SK-N-SH (cell line): ENCODE measurements around the gene NIN. TPM values are rescaled to one million over a fixed set of nuclear protein-coding genes. Genes with fewer than 3 reads are reported as not detected.

Experiments used
- CTCF ChIA-PET: fragments of 300-600, 350-600 bp; formaldehyde crosslinking; extraction: SDS; loops from one replicate; lab custom pipeline; 2021; lab: Yijun Ruan, JAX
- POLR2A ChIA-PET: fragments of 350-600 bp; sonication (Branson Sonifier 250); formaldehyde crosslinking; extraction: SDS; loops from one replicate; lab custom pipeline; 2020; ENCODE audit warnings: antibody characterized with exemption, inconsistent platforms; lab: Yijun Ruan, JAX
- DNase-seq: peaks from one replicate; pipeline ENCODE4 v3.0.0; 2012
- H2AFZ ChIP-seq: fragments of 200-600 bp; sonication (generic); 2 replicates; pipeline ENCODE4 v1.8.1; 2016; ENCODE audit warnings: antibody characterized with exemption, mild to moderate bottlenecking, low read depth
- H3F3A ChIP-seq: fragments of 200-600 bp; sonication (generic); replicated peaks from 2 replicates; pipeline ENCODE3; 2016; ENCODE audit warnings: antibody characterized with exemption, mild to moderate bottlenecking; ENCODE audit not compliant: insufficient read depth
- H3K27ac ChIP-seq, 2 experiments: fragments of 200-500 bp in 1 of 2; fragments of 200-600 bp in 1 of 2; sonication (Bioruptor generic) in 1 of 2; sonication (generic), shearing (Covaris generic) in 1 of 2; 2 replicates each; pipeline versions ENCODE4 v1.5.1 to v1.6.1; 2014 to 2016; ENCODE audit warnings: low read depth in 2 of 2, inconsistent platforms in 1 of 2, low read length in 1 of 2, mild to moderate bottlenecking in 1 of 2, mixed read lengths in 1 of 2
- H3K27me3 ChIP-seq: fragments of 200-600 bp; sonication (generic), shearing (Covaris generic); 2 replicates; pipeline ENCODE4 v1.6.1; 2016; ENCODE audit warnings: mixed run types; ENCODE audit not compliant: insufficient read depth
- H3K36me3 ChIP-seq, 2 experiments: fragments of 200-500 bp in 1 of 2; fragments of 200-600 bp in 1 of 2; sonication (Bioruptor generic) in 1 of 2; sonication (generic) in 1 of 2; replicated peaks in 1 of 2; 2 replicates each; pipeline versions ENCODE3 to v1.5.1; 2014 to 2016; ENCODE audit warnings: low read length in 1 of 2, mild to moderate bottlenecking in 1 of 2; ENCODE audit not compliant: insufficient read depth in 2 of 2, control insufficient read depth in 1 of 2
- H3K4me1 ChIP-seq, 2 experiments: fragments of 200-500 bp in 1 of 2; fragments of 200-600 bp in 1 of 2; sonication (Bioruptor generic) in 1 of 2; sonication (generic), shearing (Covaris generic) in 1 of 2; 2 replicates each; pipeline versions ENCODE4 v1.5.1 to v1.6.1; 2014 to 2016; ENCODE audit warnings: low read depth in 1 of 2, low read length in 1 of 2, mixed run types in 1 of 2; ENCODE audit not compliant: insufficient read depth in 2 of 2, control insufficient read depth in 1 of 2
- H3K4me2 ChIP-seq: fragments of 200-600 bp; sonication (generic), shearing (Covaris generic); 2 replicates; pipeline ENCODE4 v1.6.1; 2017; ENCODE audit warnings: mixed run types
- H3K4me3 ChIP-seq, 2 experiments: fragments of 200-500 bp in 1 of 2; fragments of 200-600 bp in 1 of 2; sonication (Bioruptor generic) in 1 of 2; sonication (generic), shearing (Covaris generic) in 1 of 2; 2 replicates each; pipeline versions ENCODE4 v1.5.1 to v1.8.1; 2014 to 2016; ENCODE audit warnings: low read depth in 2 of 2, inconsistent platforms in 1 of 2, low read length in 1 of 2, mild to moderate bottlenecking in 1 of 2, mixed read lengths in 1 of 2, moderate library complexity in 1 of 2
- H3K79me2 ChIP-seq: fragments of 200-600 bp; sonication (generic); 2 replicates; pipeline ENCODE4 v1.8.1; 2017; ENCODE audit warnings: mild to moderate bottlenecking; ENCODE audit not compliant: insufficient read depth
- H3K9ac ChIP-seq: fragments of 200-600 bp; sonication (generic); 2 replicates; pipeline ENCODE4 v1.6.1; 2017; ENCODE audit warnings: mixed run types
- H3K9me2 ChIP-seq: fragments of 200-600 bp; sonication (generic); 2 replicates; pipeline ENCODE4 v1.6.1; 2017; ENCODE audit warnings: mixed run types
- H3K9me3 ChIP-seq: fragments of 200-600 bp; sonication (generic); 2 replicates; pipeline ENCODE4 v1.6.1; 2017; ENCODE audit warnings: mixed run types, mild to moderate bottlenecking, moderate library complexity
- H4K20me1 ChIP-seq: fragments of 200-600 bp; sonication (generic); 2 replicates; pipeline ENCODE4 v1.6.1; 2017; ENCODE audit warnings: mild to moderate bottlenecking, mixed run types; ENCODE audit not compliant: insufficient read depth
- CHD2 ChIP-seq: fragments of 150-350 bp; IDR thresholded peaks from 2 replicates; pipeline ENCODE4 v1.6.1; 2018; ENCODE audit warnings: low read length; ENCODE audit not compliant: partially characterized antibody
- FOSL2 ChIP-seq: IDR thresholded peaks from 2 replicates; pipeline ENCODE4 v1.4.0; 2012; ENCODE audit warnings: low read depth, mild to moderate bottlenecking, moderate library complexity, borderline replicate concordance
- GABPA ChIP-seq: IDR thresholded peaks from 2 replicates; pipeline ENCODE4 v1.4.0; 2012; ENCODE audit warnings: low read depth, mild to moderate bottlenecking
- JUND ChIP-seq: IDR thresholded peaks from 2 replicates; pipeline ENCODE4 v1.4.0; 2012
- MXI1 ChIP-seq: IDR thresholded peaks from 2 replicates; pipeline ENCODE4 v1.6.1; 2012; ENCODE audit warnings: mild to moderate bottlenecking, low read depth, low read length, improper control_type of control experiment
- TAF1 ChIP-seq: IDR thresholded peaks from 2 replicates; pipeline ENCODE4 v1.6.1; 2012; ENCODE audit warnings: low read depth, mild to moderate bottlenecking, low read length, moderate library complexity, borderline replicate concordance
- TCF12 ChIP-seq: IDR thresholded peaks from 2 replicates; pipeline ENCODE4 v1.4.0; 2012
- YY1 ChIP-seq: IDR thresholded peaks from 2 replicates; pipeline ENCODE4 v1.4.0; 2012; ENCODE audit warnings: low read depth, mild to moderate bottlenecking
- WGBS: methylation state at CpG from one replicate; pipeline ENCODE4 v1.1.6; 2017; ENCODE audit warnings: low lambda C conversion rate; 5-methylcytosine and 5-hydroxymethylcytosine counted together
- polyA plus RNA-seq, 3 experiments: library from polyadenylated mRNA; depleted of rRNA; stranded (reverse); fragments of >200 nt; gene quantifications; 2 replicates each; pipeline ENCODE4 v1.2.3, GENCODE V29; 2012
- TF ChIP-seq, protein P1 (sequence below): IDR thresholded peaks from 2 replicates; pipeline ENCODE4 v1.6.1; 2012; ENCODE audit warnings: mild to moderate bottlenecking, low read depth, low read length, moderate library complexity
- TF ChIP-seq, protein P2 (sequence below): IDR thresholded peaks from 2 replicates; pipeline ENCODE4 v1.4.0; 2012; ENCODE audit warnings: low read depth, borderline replicate concordance

NIN gene
- polyA plus RNA-seq, 1 of the 3 experiments (the other 2 are of a cell fraction) = 10.0 TPM

DNA sequence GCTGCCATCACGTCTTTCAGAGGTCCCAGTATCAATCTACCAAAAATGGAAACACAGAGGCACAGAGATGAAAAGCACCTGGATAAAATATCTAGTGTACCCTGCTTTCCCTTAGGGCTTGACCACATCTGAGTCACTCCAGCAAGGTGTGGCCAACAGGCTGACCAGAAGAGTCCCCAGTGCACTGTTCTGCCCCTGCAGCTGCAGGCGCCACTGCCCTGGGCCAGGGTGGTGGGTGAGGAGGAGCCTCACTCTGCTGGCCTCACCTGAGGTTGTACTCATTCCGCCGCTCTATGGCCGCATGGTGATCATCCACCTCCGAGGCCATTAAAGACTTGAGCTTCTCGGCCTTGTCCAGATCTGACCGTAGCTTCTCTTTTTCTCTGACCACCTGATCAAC lies 60.4 kb downstream of the NIN start:
- Histone ChIP-seq H3K79me2 (no peaks in the 10 kb centered on the region; the same call in 1 of the 2 replicates), H3K27me3 (no peaks in the 10 kb centered on the region), H3K36me3 (peaks cover 49 to 54% of the 10 kb centered on the region in 2 experiments), H3K9me2 (no peaks in the 10 kb centered on the region), H3F3A (peaks cover 15% of the 10 kb centered on the region), H3K4me1 (peaks cover 13 to 16% of the 10 kb centered on the region in 2 experiments; a peak in 3 of 4 replicates), H3K4me3 (no peak overlapping the region), H3K9me3 (no peaks in the 10 kb centered on the region), H3K9ac (no peak overlapping the region), H3K4me2 (no peak overlapping the region), H2AFZ (no peak overlapping the region), H3K27ac (no peak overlapping the region), H4K20me1 (no peaks in the 10 kb centered on the region)
- WGBS = 95% methylated on average over 8 of the region's 8 CpGs
- CTCF ChIA-PET = interaction anchor here (0.6 to 2.3 kb wide), 5 partner anchors 16 to 449 kb away, joined by 3 to 7 read pairs (median 3); no protein-coding TSS in a partner anchor
- no peak for DNase-seq
- POLR2A ChIA-PET = no interaction called here
- TF ChIP-seq JUND (no peak), GABPA (no peak), YY1 (no peak), TAF1 (no peak), MXI1 (no peak), FOSL2 (no peak), CHD2 (no peak)
- TF ChIP-seq, protein P1, sequence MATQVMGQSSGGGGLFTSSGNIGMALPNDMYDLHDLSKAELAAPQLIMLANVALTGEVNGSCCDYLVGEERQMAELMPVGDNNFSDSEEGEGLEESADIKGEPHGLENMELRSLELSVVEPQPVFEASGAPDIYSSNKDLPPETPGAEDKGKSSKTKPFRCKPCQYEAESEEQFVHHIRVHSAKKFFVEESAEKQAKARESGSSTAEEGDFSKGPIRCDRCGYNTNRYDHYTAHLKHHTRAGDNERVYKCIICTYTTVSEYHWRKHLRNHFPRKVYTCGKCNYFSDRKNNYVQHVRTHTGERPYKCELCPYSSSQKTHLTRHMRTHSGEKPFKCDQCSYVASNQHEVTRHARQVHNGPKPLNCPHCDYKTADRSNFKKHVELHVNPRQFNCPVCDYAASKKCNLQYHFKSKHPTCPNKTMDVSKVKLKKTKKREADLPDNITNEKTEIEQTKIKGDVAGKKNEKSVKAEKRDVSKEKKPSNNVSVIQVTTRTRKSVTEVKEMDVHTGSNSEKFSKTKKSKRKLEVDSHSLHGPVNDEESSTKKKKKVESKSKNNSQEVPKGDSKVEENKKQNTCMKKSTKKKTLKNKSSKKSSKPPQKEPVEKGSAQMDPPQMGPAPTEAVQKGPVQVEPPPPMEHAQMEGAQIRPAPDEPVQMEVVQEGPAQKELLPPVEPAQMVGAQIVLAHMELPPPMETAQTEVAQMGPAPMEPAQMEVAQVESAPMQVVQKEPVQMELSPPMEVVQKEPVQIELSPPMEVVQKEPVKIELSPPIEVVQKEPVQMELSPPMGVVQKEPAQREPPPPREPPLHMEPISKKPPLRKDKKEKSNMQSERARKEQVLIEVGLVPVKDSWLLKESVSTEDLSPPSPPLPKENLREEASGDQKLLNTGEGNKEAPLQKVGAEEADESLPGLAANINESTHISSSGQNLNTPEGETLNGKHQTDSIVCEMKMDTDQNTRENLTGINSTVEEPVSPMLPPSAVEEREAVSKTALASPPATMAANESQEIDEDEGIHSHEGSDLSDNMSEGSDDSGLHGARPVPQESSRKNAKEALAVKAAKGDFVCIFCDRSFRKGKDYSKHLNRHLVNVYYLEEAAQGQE = no peak

DNA sequence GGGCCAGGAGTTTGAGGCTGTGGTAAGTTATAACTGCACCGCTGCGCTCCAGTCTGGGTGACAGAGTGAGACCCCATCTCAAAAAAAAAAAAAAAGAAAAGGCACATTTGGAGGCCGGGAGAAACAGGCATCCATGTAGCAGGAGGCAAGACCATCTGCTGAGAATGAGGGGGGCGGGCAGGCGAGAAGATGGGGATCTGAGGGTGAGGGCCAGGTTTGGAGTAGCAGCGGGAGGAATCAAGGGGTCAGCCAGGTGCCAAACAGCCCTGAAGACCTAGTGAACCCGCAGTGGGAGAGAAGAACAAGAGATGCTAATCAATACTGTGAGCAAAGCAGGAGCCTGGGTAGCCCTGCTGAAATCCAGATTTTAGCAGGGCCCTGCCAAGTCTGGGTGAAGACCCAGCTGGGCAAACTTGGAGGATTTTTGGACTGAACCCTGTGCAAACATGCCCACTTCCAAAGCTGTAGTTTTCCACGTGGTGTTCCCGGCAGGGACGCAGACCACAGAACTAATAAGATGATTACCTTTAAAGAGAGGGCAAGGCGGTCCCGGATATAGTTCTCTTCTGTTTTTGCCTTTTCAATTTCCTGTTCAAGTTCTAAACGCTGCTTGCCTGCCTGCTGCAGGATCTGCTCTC lies 61.0 kb downstream of the NIN start:
- no peak for DNase-seq
- CTCF ChIA-PET = interaction anchor here (1.1 to 2.3 kb wide), 6 partner anchors 8 to 452 kb away, joined by 3 to 7 read pairs (median 4); no protein-coding TSS in a partner anchor
- H3K36me3 ChIP-seq = peaks cover 53 to 60% of the 10 kb centered on the region in 2 experiments
- H3K27ac ChIP-seq = no peak overlapping the region
- no peaks in the 10 kb centered on the region for H4K20me1 ChIP-seq
- H3K4me2 ChIP-seq = no peak overlapping the region
- 95% methylated on average over 13 of the region's 13 CpGs for WGBS
- H3K4me3 ChIP-seq = no peak overlapping the region
- peaks cover 10% of the 10 kb centered on the region for H3F3A ChIP-seq
- no peak for TF ChIP-seq JUND
- TF ChIP-seq TCF12 = no peak
- TF ChIP-seq, protein P2, sequence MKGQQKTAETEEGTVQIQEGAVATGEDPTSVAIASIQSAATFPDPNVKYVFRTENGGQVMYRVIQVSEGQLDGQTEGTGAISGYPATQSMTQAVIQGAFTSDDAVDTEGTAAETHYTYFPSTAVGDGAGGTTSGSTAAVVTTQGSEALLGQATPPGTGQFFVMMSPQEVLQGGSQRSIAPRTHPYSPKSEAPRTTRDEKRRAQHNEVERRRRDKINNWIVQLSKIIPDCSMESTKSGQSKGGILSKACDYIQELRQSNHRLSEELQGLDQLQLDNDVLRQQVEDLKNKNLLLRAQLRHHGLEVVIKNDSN = no peak
- TF ChIP-seq, all 33 proteins: peak for 0
- POLR2A ChIA-PET = interaction anchor here (0.6 kb wide), 1 partner anchor 83 kb away, joined by 3 read pairs; no protein-coding TSS in a partner anchor
- Histone ChIP-seq H3K4me1 (peaks cover 10 to 16% of the 10 kb centered on the region in 2 experiments; a peak in 3 of 4 replicates), H3K9me2 (no peaks in the 10 kb centered on the region), H3K9ac (no peak overlapping the region), H2AFZ (no peak overlapping the region), H3K27me3 (no peaks in the 10 kb centered on the region), H3K79me2 (no peaks in the 10 kb centered on the region; the same call in 1 of the 2 replicates), H3K9me3 (no peaks in the 10 kb centered on the region)
